ENCODE data around the gene ANKRD33B.
"Not testable (repeated sequence)": the region's sequence is repeated elsewhere in the genome, so short reads cannot be mapped to it uniquely, and the experiment has no call there.

The ANKRD33B gene

DNA sequence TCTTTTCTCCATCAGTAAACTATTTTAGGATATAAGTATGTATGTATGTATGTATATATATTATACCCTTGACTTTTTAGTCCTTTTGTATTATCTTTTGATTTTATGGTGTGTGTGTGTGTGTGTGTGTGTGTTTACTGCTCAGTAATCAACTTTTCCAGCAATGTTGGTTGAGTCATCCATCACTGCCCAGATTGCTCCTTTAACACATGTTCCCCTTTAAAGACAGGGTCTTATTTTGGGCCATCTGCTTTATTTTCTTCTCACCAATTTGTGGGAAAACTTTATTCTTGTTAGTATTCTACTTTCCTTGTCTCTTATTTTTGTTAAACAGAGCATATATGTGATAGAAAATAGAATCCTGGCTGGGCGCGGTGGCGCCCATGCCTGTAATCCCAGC lies 28.1 kb downstream of the ANKRD33B start:
- DNase-seq (ENCODE audit: extremely low read depth in 1 of 2, low read depth in 1 of 2) = no peak

DNA sequence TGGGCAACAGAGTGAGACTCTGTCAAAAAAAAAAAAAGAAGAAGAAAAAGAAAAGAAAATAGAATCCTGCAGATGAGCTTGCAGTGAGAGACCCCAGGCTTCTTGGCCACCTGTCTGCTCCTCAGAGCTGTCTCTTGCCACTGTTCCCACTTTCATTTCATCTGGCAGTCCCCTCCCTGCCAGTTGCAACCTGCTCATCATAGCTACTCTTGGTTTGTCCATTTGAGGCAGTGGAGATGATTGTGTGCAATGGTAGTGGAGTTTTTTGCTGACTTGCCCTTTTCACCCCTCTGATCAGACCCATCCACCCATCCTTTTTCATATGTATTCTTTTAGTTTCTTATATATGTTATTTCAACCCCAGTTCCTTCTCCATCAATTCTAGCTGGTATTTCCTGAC lies 28.7 kb downstream of the ANKRD33B start:
- no peak for DNase-seq (ENCODE audit: extremely low read depth in 1 of 2, low read depth in 1 of 2)

DNA sequence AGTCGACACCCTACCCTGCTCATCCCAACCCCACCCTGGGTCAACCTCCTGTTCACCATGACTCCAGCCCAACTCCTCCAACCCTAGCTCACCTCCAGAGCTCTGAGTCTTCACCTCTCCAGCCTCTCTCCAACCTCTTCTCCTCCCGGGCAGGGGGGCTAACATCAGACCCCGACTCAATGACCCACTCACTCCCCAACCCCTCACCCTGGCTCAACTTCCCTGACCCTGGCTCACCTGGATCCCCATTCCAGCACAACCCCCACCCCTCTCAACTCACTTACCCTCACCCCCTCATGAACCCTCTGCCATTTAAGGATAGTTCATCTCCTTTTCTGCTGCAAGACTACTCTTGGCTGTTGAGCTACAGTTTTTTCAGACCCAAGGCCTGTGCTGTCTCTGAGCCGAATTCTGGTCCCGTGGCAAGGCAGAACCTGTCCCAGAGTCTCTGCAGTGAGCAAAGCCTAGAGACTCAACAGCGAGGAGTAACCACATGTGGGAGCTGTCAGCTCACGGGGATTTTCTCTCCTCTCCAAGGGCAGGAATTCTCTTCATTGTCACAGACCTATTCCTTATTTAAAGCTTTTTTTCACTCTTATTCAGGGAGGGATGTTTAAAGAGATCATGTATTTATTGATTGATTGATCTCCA lies 29.8 kb downstream of the ANKRD33B start:
- DNase-seq (ENCODE audit: extremely low read depth in 1 of 2, low read depth in 1 of 2) = no peak

DNA sequence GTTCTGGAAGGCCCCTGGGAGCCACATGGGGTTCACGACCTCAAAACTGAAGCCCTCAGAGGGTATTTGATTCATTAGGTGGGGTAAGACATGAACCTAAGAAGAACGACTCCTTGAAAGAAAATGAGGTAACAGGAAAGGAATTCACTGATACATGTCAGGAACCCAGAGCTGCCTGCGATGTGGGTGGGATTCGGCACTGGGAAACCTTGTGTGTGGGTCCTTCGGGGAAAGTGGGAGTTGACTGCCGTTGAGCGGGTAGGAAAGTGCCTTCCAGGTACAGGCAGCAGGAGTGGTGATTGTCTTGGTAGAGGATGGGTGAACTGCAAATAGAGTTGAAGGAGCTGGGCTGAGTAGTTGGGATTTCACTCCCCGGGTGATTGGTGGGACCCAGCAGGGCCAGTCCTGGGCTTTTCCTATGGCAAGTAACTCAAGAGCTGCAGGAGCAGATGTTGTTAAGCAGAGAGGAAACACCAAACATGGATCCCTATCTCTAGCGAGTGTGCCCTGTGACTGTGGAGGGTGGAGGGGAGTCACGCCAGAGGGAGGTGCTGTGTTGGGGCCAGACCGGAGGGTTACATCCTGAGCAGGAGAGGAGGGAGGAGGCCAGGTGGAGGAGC lies 30.8 kb downstream of the ANKRD33B start:
- DNase-seq (ENCODE audit: extremely low read depth in 1 of 2, low read depth in 1 of 2) = no peak

DNA sequence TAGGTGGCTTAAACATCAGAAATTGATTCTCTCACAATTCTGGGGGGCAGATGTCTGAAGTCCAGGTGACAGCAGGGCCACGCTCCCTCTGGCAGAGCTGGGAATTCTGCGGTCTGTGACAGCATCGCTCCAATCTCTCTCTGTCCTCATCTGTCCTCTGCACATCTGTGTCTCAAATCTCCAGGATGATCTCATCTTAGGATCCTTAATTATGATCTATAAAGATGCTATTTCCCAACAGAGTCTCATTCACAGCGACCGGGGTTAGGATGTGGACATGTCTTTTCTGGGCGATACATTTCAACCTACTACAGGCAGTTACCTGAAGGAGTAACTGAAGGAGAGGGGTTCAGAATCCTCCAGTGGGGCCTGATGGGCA lies 31.4 kb downstream of the ANKRD33B start:
- no peak for DNase-seq (ENCODE audit: extremely low read depth in 1 of 2, low read depth in 1 of 2)

DNA sequence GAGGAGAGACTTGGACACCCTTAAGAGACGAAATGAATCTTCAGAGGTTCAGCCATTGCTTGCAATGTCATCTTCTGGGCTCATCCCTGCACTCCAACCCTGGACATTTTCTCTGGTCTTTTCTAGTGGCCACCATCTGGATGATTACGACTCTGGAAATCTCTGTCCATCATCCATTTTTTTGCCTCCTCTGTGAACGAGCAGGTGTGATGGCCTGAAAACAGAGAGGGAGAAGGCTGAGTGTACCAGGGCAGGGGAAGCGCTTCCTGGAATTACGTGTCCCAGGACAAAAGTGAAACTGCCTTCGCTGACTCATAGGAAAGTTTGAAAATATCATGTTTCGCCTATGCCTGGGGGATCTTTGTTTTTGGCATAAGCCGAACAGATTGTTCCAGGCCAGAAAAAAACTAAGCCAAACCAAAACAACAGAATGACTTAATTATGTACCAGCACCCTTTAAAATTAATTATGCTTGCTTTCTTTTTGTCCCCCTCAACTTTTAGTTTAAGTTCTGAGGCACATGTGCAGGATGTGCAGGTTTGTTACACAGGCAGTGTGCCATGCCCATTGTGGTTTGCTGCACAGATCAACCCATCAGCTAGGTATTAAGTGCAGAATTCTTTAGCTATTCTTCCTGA lies 31.9 kb downstream of the ANKRD33B start:
- peak; percentile 16 to 39 for DNase-seq (ENCODE audit: extremely low read depth in 1 of 2, low read depth in 1 of 2)

DNA sequence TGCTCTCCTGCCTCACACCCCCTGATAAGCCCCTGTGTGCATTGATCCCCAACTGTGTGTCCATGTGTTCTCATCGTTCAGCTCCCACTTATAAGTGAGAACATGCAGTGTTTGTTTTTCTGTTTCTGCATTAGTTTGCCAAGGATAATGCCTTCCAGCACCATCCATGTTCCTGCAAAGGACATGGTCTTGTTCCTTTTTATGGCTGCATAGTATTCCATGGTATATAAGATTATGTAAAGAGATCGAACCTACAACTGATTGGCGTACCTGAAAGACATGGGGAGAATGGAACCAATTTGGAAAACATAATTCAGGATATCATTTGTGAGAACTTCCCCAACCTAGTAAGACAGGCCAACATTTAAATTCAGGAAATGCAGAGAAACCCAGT lies 32.4 kb downstream of the ANKRD33B start:
- no peak for DNase-seq (ENCODE audit: extremely low read depth in 1 of 2, low read depth in 1 of 2)

DNA sequence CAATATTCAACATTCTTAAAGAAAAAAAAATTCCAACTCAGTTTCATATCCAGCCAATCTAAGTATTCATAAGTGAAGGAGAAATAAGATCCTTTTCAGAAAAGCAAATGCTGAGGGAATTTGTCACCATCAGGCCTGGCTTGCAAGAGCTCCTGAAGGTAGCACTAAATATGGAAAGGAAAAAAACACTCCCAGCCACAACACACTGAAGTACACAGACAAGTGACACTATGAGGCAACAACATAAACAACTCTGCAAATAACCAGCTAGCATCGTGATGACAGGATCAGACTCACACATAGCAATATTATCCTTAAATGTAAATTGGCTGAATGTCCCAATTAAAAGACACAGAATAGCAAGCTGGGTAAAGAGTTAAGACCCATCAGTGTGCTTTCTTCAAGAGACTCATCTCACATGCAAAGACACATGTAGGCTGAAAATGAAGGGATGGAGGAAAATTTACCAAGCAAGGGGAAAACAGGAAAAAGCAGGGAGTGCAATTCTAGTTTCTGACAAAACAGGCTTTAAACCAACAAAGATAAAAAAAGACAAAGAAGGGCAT lies 33.1 kb downstream of the ANKRD33B start:
- no peak for DNase-seq (ENCODE audit: extremely low read depth in 1 of 2, low read depth in 1 of 2)

DNA sequence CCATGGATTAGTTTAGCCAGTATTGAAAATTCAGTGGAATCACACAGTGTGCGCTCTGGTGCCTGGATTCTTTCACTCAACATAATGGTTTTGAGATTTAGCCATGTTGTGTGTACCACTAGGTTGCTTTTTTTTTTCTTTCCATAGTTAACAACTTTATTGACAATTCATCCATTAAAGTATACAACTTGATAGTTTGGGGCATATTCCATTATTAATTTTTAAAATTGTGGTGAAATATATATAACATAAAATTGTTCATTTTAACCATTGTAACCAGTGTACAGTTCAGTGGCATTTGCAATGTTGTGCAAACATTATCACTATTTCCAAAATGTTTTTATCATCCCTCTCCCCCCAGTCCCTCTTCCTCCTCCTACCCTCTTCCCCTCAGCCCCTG lies 35.2 kb downstream of the ANKRD33B start:
- DNase-seq (ENCODE audit: extremely low read depth in 1 of 2, low read depth in 1 of 2) = no peak

DNA sequence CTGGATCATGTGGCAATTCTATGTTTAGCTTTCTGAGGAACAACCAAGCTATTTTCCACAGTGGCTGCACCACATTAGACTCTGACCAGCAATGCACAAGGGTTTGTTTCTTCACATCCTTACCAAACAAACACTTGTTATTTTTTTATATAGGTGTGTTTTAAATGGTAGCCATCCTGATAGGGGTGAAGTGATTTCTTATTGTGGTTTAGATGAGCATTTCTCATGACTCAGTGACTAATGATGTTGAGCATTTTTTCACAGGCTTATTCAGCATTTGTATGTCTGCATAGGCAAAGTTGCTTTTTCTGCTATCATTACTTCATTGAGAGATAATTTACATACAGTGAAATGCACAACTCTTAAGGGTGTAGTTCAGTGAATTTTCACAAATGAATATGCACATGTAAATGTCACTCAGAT lies 36.0 kb downstream of the ANKRD33B start:
- DNase-seq (ENCODE audit: extremely low read depth in 1 of 2, low read depth in 1 of 2) = no peak

DNA sequence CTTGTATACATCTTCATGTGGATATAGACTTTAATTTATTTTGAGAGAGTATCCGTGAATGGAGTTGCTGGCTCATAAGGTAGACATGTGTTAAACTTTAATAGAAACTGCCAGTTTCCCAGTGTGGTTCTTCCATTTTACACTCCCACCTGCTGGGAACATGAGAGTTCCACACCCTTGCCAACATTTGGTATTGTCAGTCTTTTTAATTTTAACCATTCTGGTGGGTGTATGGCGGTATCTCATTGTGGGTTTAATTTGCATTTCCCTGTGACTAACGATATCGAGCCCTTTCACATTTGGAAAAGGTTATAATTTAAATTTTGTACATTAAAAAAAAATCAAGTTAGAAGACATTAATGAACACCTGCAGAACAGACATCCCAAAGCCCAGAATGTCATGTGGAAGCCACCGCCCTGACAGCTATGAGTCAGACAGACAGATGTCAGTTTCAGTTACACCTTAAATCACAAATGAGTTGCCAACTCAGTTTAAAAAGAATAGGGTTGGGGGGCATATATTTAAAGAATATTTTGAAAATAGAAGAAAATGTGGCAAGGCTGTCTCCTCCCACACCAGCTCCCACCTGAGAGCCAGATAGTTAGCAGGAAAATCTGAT lies 36.9 kb downstream of the ANKRD33B start:
- no peak for DNase-seq (ENCODE audit: extremely low read depth in 1 of 2, low read depth in 1 of 2)

DNA sequence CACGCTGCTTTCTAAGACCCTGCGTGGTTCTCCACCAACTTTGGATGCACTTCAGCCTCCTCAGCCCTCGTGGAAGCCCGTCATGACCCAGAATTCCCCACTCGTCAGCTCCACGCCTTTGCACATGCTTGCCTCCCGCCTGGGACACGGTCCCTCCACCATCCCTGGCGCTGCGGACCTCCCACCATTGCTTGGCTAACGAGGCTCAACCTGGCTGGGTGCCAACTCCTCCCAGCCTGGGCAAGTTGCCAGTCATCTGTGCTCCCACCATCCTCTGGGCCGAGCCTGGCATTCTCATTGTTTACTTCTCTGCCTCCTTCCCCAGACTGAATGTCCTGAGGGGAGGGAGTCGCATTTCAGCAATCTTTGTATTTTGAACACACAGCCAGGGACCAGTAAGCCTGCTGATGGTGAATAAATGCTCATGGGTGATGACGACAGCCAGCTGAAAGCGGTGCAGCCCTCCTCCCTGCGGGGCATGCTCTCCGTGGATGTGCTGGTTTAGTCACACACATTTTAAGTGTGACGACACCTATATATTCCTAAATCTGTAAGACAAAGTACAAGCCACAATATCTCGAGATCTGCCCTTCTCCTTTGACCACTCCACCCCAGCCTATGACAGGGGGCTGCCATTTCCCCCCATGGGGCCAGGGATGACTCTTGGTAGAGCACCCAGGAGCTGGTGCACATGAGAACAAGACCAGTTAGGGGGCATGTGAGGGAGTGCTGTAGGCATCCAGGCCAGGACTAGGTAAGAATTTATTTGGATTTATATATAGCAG lies 37.6 kb downstream of the ANKRD33B start:
- no peak for DNase-seq (ENCODE audit: extremely low read depth in 1 of 2, low read depth in 1 of 2)

DNA sequence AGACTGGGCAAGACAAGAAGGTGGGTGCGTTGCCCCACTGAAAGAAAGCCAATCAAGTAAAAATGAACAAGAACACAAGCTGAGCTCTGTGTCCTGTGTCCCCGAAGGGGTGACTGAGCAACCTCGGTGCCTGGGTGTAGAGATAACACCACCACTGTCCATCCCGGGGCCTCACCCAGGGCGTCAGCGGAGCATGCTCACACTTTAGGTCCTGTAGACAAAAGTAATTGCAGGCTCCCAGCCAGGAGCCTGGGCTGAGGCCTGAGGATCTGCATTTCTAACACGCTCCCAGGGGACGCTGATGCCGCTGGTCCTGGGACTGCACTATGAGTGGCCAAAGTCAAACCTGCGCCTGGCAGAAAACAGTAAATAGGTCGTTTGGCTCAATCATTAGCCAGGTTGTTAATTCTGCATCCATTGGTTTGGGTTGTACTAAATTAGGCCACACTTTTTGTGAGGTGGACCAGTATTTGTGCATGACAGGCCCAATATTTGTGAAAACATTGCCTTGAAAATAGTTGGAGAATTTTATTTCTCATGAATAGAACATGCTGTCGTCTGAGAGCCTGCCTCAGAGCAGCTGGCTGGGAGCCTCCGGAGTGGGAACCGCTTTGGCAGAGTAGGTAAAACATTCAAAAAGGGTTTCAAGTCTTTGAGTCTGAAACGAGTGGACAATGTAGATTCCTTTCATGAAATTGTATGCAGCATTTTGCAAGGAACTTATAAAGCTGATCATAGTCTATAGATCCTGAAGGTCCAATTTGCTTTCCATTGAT lies 38.3 kb downstream of the ANKRD33B start:
- no peak for DNase-seq (ENCODE audit: extremely low read depth in 1 of 2, low read depth in 1 of 2)

DNA sequence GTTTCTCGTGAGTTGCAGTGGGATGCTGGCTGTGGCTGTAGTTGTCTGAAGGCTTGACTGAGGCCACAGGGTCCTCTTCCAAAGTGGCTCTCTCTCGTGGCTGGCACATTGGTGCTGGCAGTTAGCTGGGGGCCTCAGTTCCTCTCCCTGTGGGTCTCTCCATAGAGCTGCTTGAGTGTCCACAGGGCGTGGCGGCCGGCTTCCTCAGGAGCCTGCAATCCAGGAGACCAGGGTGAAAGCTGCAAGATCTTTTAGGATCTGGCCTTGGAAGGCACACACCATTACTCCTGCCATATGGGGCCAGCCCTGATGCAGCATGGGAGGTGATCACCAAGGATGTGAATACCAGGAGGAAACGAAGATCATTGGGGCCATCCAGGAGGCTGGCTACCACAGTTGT lies 41.1 kb downstream of the ANKRD33B start:
- no peak for DNase-seq (ENCODE audit: extremely low read depth in 1 of 2, low read depth in 1 of 2)

DNA sequence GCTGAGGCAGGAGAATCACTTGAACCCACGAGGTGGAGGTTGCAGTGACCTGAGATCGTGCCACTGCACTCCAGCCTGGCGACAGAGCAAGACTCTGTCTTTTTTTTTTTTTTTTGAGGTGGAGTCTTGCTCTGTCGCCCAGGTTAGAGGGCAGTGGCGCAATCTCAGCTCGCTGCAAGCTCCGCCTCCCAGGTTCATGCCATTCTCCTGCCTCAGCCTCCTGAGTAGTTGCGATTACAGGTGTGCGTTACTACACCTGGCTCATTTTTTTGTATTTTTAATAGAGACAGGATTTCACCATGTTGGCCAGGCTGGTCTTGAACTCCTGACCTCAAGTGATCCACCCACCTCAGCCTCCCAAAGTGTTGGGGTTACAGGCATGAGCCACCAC lies 42.8 kb downstream of the ANKRD33B start:
- not testable (repeated sequence) for DNase-seq (ENCODE audit: extremely low read depth in 1 of 2, low read depth in 1 of 2)

DNA sequence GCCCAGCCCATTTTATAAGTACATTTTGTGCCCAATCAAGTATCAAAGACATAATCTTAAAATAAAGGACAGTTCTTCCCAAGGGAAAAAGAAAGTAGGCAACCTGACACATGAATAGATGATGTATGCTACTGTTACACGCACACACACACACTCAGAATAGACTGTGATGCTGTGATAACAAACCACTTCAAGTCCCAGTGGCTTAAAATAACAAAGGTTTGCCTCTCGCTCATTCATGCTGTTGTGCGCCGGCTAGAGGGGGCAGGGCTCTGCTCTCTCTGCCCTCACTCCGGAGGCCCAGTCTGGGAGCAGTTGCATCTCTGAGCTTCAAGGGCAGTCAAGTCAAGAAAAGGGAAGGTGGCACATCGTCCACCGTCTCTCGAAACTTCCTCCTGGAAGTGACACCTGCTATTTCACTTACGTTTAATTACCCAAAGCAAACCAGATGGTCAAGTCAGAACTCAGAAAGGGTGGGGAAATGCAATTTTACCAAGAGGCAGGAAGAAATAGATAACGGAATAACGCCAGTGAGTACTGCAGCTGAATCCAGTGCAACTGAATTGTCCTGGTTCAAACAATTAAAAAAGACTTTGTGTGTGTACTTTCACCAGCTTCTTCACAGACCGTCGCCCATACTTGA lies 43.3 kb downstream of the ANKRD33B start:
- DNase-seq (ENCODE audit: extremely low read depth in 1 of 2, low read depth in 1 of 2) = peak in 1 of 2 donors; percentile 29

DNA sequence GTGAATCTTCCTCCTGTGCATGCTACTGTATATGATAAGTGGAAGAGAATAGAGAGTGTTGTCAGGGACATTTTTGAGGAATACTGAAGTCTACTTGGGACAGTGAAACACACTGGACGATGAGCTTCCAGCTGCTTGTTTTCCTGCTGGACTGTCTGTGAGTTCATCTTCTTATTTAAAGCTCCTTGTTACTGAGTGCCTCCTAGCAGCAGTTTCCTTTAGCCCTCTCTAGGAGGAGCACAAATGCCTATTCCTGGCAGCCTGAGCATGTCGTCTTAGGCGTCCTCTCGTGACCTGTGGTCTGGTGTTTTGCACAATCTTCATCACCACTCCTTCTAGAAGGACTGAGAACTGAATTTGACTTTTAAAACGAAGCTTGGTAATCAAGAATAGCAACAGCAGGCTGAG lies 43.8 kb downstream of the ANKRD33B start:
- DNase-seq (ENCODE audit: extremely low read depth in 1 of 2, low read depth in 1 of 2) = no peak

DNA sequence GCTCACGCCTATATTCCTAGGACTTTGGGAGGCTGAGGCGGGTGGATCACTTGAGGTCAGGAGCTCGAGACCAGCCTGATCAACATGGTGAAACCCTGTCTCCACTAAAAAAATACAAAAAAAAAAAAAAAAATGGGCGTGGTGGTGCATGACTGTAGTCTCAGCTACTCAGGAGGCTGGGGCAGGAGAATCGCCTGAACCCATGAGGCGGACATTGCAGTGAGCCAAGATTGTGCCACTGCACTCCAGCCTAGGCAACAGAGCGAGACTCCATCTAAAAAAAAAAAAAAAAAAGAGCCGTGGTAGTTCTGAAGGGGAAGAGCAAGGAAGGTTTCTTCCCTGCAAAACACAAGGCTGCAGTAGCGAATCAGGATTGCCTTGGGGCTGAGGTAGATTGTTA lies 44.2 kb downstream of the ANKRD33B start:
- DNase-seq (ENCODE audit: extremely low read depth in 1 of 2, low read depth in 1 of 2) = not testable (repeated sequence)

DNA sequence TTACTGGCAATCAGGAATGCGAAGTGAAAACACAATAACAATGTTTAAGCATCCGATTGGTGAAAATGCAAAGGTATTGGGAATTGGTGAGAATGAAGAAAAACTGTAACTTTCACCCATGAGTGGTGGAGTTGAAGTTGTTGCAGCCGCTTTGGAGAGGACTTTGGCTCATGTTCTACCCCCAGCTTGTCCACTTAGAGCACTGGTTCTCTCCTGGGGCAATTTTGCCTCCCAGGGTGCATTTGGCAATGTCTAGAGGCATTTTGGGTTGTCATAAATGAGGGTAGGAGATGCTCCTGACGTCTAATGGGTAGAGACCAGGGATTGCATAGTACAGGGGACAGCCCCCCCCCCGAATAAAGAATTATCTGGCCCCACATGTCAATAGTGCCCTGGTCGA lies 46.2 kb downstream of the ANKRD33B start:
- DNase-seq (ENCODE audit: extremely low read depth in 1 of 2, low read depth in 1 of 2) = no peak

DNA sequence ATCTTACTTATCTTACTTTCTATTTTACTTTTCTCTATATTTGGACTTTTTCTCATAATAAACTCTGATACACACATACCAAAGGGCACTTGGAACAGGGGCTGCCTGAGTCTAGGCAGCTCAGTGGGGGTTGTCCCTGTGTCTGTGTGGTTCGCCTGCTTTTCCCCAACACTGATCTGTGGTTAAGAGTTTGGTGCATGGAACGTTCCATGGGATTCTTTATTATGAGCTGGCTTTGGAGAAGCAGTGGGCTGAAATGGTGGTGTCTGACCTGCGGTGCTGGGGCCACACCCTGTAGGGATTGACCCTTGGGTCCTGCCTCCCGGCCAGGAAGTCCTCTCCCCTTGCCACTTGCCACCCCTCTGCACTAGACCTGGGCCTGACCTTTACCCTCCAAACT lies 47.4 kb downstream of the ANKRD33B start:
- no peak for DNase-seq (ENCODE audit: extremely low read depth in 1 of 2, low read depth in 1 of 2)

All from stimulated activated CD8-positive, alpha-beta memory T cell treated with anti-CD3 and anti-CD28 coated beads, Interleukin-7, amount 100 ng/mL, for 48 hours (primary cell).